ENCODE data around the gene C20orf144.

DNA sequence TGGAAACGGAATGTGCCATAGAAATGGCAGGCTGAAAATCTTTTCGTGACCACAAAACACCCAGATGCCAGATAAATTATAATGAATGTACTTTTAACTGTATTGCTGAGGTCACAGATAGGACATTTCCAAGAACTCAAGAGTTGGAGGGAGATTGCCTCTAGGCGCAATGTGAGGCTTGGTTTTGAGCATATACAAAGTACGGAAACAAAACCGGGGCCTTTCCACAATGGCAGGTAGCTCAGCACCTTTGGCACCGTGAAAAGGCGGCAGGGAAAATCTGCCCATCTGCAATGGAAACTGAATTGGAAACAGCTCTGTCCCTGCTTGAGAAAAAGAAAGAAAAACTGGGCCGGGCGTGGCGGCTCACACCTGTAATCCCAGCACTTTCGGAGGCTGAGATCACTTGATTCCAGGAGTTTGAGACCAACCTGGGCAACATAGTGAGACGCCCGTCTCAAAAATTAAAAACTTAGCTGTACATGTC lies 10.5 kb upstream of the C20orf144 start:
- TF ChIP-seq, protein P1, sequence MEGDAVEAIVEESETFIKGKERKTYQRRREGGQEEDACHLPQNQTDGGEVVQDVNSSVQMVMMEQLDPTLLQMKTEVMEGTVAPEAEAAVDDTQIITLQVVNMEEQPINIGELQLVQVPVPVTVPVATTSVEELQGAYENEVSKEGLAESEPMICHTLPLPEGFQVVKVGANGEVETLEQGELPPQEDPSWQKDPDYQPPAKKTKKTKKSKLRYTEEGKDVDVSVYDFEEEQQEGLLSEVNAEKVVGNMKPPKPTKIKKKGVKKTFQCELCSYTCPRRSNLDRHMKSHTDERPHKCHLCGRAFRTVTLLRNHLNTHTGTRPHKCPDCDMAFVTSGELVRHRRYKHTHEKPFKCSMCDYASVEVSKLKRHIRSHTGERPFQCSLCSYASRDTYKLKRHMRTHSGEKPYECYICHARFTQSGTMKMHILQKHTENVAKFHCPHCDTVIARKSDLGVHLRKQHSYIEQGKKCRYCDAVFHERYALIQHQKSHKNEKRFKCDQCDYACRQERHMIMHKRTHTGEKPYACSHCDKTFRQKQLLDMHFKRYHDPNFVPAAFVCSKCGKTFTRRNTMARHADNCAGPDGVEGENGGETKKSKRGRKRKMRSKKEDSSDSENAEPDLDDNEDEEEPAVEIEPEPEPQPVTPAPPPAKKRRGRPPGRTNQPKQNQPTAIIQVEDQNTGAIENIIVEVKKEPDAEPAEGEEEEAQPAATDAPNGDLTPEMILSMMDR (conservative IDR thresholded peaks at IDR 0.05 in 1 of 2, IDR thresholded peaks at IDR 0.05 in 1 of 2; ENCODE audit: extremely low read depth in 1 of 2, insufficient read depth in 1 of 2, low read depth in 1 of 2, low read length in 2 of 2) = no peak
- TF ChIP-seq EZH2 (IDR thresholded peaks at IDR 0.05; ENCODE audit: borderline replicate concordance, low read length) = no peak

Measured in mammary epithelial cell (primary cell).